SKM-1 treated with dmso at 0.1 percent for 144 hours (cell line): ENCODE results near the gene SCAF11.
"Not testable (repeated sequence)": the region's sequence is repeated elsewhere in the genome, so short reads cannot be mapped to it uniquely, and the experiment has no call there.

Source experiments
- DNase-seq: peaks from one replicate; lab custom pipeline; 2025; ENCODE audit not compliant: unreplicated experiment; lab: John Stamatoyannopoulos, UW

SCAF11 gene

GRCh38 chr12:45990468-45991283, at the start of gene SCAF11:
Gene SCAF11 (minus strand): TSS chr12:45990574. CDS start chr12:45964167, 26,407 bp downstream.
- DNase-seq, result peak; percentile 86

GRCh38 chr12:46037066-46037465, 46.7 kb upstream of the SCAF11 start:
- DNase-seq, result not testable (repeated sequence)

GRCh38 chr12:46027172-46027571, 36.8 kb upstream of the SCAF11 start:
- no peak for DNase-seq

- DNase-seq, result no peak
Measured at GRCh38 chr12:46024099-46024498, 33.7 kb upstream of the SCAF11 start.

- no peak for DNase-seq
Measured at GRCh38 chr12:46020768-46021167, 30.4 kb upstream of the SCAF11 start.

GRCh38 chr12:46018712-46019111, 28.3 kb upstream of the SCAF11 start:
- DNase-seq, result not testable (repeated sequence)

- DNase-seq, result not testable (repeated sequence)
Measured at GRCh38 chr12:46017866-46018375, 27.5 kb upstream of the SCAF11 start.

- DNase-seq, result no peak
Measured at GRCh38 chr12:46005823-46006222, 15.4 kb upstream of the SCAF11 start.

GRCh38 chr12:46005151-46005797, 14.9 kb upstream of the SCAF11 start:
- no peak for DNase-seq

- DNase-seq, result no peak
Measured at GRCh38 chr12:46004715-46005114, 14.3 kb upstream of the SCAF11 start.

- not testable (repeated sequence) for DNase-seq
Measured at GRCh38 chr12:46000076-46000475, 9.7 kb upstream of the SCAF11 start.

GRCh38 chr12:45994736-45995135, 4.4 kb upstream of the SCAF11 start:
- no peak for DNase-seq

GRCh38 chr12:45991284-45992249, 1.2 kb upstream of the SCAF11 start:
- peak; percentile 35 for DNase-seq

- peak; percentile 10 for DNase-seq
Measured at GRCh38 chr12:45989721-45990467, 480 bp downstream of the SCAF11 start.

GRCh38 chr12:45989287-45989686, 1.1 kb downstream of the SCAF11 start:
- no peak for DNase-seq

- DNase-seq, result no peak
Measured at GRCh38 chr12:45988264-45988663, 2.1 kb downstream of the SCAF11 start.

GRCh38 chr12:45987340-45987727, 3.0 kb downstream of the SCAF11 start:
- DNase-seq, result no peak

GRCh38 chr12:45986641-45987339, 3.6 kb downstream of the SCAF11 start:
- DNase-seq, result peak; percentile 42

- no peak for DNase-seq
Measured at GRCh38 chr12:45981075-45981837, 9.1 kb downstream of the SCAF11 start.
